Activated CD4-positive, CD25-positive, alpha-beta regulatory T cell (primary cell): ENCODE data around the gene TXNDC5.
"Not testable (repeated sequence)": the region's sequence is repeated elsewhere in the genome, so short reads cannot be mapped to it uniquely, and the experiment has no call there.

Experiments
- DNase-seq, 4 experiments: peaks; one replicate each; lab custom pipeline; 2025; lab: John Stamatoyannopoulos, UW

The TXNDC5 gene

DNA sequence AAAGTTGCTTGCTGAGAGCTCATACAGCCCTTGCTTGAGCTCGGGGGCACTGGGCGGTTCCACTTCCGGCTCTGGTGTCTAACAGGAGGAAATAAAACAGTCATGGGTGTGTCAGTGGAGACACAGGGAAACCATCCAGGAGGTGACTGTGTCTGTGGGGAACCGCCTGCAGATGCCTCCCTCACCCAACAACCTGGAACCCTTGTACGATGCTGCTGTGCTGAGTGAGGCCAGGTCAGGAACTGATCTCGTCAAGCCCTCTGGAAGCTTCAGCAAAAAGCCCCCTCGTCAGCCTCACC lies 15.5 kb downstream of the TXNDC5 start:
- no peak for DNase-seq

DNA sequence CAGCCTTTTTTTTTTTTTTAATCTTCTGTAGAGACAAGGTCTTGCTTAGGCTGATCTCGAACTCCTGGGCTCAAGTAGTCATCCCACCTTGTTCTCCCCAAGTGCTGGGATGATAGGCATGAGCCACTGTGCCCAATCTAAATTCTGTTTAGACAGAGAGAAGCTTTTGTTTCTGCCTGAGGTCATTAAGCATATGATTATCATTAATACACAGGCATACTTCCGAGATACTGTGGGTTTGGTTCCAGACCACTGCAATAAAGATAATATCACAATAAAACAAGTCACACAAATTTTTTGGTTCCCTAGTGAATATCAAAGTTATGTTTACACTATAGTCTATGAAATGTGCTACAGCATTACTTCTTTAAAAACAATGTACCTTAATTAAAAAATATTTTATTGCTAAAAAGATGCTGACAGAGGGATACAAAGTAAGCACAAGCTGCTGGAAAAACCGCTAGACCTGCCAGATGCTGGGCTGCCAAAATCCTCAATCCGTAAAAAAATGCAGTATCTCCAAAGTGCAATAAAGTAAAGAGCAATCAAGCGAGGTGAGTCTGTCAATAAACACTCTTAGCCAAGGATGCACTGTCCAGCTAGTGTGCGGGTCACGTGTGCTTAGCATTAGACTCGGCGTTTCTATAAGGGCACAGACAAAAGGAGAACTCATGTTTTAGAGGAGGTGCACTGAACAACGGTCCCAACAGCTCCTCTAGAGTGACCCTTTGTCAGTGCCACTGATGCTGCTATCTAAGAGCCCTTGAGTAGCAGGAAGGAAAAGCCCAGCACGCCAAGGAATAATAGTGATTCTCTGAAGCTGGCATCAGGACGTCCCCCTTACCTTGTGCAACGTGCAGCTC lies 16.1 kb downstream of the TXNDC5 start:
- no peak for DNase-seq

DNA sequence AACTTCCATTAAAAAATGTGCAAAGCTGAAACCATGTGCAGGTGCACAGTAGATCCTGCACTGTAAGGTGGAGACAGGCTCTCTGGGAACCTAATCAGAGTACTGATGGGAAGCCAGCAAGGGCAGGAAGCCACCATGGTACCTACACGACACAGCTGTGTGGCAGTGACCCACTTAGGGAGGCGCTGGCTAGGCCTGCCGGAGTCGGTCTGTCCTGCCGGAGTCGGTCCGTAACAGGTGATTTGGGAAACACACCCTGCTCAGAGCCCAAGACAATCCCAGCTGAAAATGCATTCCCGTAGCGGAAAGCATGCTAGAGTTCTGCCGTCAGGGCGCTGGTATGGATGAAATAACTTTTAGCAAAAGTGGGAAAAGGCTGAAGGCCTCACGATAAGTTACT lies 17.2 kb downstream of the TXNDC5 start:
- no peak for DNase-seq

- DNase-seq, result not testable (repeated sequence)
Measured at GRCh38 chr6:7892367-7892766, 18.2 kb downstream of the TXNDC5 start.

DNA sequence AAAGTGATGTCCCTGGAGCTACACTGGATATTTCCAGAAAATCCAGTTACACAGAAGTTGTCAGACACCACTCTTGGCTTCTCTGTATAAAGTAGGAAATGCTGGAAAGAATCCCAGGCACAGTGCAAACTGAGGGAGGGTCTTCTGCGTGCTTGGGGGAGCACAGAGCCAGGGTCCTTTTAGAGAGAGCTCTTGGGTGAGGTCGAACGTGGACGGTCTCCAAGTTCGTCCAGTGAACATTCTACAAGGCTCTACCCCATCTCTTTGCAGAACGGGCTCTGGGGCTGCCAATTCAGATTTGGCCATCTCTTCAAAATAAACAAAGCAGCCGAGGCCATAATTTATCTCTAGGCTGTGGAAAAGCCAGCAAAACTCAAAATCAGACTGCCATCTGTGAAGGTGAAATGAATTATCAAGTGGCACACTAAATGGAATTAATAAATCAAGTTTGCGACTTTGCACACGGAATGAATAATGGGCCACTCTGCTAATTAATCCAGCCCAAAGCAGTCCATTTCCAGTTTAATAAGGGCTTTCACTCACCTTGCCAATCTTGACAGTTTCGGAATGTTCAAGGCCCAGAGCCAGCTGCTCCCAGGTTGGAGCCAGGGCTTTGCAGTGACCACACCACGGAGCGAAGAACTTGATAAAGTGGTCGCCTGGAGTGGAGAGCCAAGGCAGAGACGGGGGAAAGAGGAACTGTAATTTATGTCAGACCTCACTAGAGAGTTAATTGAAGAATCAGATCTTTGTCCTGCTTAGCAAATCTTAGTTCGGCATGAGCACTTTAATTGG lies 19.3 kb downstream of the TXNDC5 start:
- DNase-seq, result no peak

DNA sequence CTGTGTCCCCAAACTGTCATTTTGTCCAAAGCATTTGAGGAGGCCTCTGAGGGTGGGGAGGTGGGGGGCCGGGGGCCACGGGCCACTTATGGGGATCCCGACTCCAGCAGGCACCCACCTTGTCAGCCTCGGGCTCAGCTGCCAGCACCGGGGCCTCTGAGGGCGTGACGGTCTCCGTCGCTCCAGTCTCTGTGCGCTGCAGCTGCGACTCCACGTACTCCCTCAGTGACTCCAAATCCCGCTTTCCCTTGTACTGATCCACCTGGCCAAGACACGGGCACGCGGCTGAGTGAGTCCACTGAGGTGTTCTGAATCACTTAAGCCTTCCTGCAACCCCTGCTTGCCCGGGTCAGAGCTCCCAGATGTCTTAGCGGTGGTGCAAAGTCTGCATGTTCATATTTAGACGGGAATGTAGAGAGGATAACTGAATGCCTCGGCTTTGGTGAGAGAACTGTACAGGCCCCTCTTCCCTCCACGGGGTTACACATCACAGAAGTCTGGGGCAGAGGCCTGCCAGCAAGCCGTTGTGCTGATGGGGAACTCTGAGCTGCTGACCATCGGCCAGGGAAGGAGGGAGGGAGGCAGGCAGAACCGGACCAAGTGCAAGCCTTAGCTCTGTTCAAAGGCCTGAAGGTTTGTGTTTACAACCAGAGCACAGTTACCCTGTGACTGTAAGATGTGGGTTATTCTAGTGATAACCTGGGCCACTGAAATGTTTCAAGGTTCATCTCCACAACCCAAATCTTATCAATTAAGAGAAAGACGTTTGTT lies 21.8 kb downstream of the TXNDC5 start:
- no peak for DNase-seq

- DNase-seq, result no peak
Measured at GRCh38 chr6:7887278-7887991, 23.2 kb downstream of the TXNDC5 start.

- DNase-seq, result no peak
Measured at GRCh38 chr6:7886132-7886531, 24.5 kb downstream of the TXNDC5 start.

DNA sequence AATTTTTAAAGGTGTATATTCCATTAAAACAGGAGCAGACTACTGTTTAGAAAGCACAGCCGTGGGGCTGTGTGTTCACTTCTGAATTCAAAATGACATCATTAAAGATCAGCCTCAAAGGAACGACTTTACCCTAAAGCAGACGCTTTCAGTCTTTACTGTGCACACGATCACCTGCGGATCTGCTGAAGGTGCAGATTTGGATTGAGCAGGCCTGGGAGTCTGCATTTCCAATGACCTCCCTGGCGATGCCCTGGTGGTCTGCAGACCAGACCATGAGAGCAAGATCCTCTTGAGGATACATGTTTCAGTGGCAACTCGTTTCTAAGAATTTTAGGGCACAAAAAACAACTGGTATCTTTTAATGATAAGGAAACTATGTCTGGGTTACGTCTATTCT lies 27.2 kb downstream of the TXNDC5 start:
- DNase-seq, result no peak

DNA sequence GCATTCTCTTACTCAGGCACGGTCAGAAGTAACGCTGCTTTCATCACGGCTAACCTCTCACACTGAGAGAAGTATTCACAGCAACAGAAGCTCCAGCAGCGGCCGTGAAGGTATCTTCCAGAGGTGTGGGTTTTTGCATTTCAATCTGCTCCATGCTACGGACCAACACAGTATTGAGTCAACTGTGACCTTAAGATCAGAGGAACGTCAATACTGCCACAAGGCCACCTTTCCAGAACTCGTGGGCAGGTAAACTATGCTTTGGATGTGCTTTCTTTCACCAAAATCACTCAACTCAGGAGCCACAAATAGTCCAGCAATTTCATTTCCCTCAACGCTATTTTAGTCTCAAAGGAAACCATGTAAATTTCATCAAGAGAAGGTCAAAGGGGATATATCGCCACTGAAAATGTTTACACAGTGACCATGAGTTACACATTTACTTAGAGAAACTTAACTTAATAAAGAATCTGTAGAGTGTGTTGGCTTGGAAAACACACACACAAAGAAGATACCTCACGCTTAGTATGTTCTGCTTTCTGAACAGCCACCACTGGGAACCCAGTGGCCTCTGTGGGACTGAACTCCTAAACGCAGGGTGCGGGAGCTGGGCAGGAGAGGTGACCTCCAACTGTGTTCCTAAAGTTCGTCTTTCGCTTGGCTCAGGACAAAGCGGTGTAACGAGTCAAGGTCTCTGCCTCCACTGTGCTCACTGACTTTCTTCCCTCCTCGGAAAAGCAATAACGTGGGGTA lies 27.9 kb downstream of the TXNDC5 start:
- no peak for DNase-seq

GRCh38 chr6:7881765-7882500 lies 28.7 kb downstream of the TXNDC5 start:
- DNase-seq, result no peak

DNA sequence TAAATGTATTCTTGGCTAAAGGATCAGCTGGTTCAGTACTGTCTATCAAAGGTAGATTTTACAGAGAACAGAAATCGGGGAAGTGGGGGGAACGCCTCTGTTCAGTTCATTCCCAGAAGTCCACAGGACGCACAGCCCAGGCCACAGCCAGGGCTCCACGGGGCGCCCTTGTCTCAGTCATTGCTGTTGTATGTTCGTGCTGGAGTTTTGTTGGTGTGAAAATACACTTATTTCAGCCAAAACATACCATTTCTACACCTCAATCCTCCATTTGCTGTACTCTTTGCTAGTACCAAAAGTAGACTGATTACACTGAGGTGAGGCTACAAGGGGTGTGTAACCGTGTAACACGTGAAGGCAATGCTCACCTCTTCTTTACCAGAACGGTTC lies 29.9 kb downstream of the TXNDC5 start:
- no peak for DNase-seq

DNA sequence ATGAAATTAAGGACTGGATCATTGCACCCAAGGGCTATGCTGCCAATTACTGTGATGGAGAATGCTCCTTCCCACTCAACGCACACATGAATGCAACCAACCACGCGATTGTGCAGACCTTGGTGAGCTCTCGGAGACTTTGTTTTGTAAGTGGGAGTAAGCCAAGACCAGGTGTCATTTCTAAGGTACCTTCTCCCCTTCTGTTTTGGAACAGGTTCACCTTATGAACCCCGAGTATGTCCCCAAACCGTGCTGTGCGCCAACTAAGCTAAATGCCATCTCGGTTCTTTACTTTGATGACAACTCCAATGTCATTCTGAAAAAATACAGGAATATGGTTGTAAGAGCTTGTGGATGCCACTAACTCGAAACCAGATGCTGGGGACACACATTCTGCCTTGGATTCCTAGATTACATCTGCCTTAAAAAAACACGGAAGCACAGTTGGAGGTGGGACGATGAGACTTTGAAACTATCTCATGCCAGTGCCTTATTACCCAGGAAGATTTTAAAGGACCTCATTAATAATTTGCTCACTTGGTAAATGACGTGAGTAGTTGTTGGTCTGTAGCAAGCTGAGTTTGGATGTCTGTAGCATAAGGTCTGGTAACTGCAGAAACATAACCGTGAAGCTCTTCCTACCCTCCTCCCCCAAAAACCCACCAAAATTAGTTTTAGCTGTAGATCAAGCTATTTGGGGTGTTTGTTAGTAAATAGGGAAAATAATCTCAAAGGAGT lies 30.4 kb downstream of the TXNDC5 start:
- no peak for DNase-seq

DNA sequence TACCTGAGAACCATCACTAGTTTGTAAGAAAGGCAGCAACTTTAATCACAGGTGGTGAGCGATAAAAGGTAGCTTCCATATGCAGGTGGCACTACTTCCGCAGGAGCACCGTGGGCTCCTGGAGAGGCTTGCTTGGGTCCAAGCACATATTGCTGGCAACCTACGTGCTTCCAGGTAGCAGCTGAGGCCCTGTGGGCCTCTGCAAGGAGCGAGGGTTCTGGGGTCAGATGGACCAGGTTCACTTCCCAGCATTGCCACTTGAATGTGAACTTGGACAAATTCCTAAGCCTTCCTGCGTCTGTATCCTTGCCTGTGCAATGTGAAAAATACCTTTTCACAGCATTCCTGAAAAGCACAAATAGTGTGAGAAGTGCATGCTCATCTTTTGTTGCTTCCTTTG lies 31.0 kb downstream of the TXNDC5 start:
- no peak for DNase-seq

DNA sequence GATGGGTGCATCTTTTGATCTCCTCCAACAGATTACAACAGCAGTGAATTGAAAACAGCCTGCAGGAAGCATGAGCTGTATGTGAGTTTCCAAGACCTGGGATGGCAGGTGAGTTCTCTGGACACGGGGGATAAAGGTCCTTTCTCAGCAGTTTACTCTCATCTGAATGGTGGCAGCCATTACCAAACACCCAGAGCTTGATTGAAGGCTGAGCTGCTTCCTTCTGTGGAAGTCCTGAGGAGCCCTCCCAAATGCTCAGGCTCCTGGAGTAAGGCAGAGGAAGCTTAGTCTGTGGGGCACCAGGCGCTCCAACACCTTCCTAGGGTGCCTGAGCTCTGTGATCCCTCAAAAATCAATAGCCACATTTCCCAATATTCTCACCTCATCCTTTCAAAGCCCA lies 31.5 kb downstream of the TXNDC5 start:
- DNase-seq, result no peak

DNA sequence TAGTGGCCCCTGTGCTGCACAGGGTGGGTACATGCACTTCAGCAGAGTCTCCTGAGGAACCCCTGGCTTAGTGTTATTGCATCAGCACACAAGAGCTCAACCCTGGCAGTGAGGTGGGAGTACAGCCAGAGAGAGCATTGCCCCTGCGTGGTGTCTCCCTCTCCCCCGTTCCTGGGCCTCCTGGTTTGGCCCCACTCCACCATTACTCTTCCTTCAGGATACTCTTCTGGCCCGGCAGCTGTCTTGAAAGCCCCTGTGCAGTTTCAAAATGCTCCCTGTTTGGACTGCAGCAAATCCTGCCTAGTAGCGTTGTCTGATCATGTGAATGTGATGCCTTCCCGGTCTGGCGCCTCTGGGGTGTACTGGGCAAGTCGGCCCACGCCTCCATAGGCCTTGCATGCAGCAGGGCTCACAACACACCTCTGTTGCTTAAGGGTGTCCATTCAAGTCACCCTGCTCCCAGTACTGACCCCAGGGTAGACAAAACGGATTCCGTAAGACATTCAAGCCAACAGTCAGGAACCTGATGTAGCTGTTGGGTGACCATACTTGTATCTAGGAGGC lies 32.1 kb downstream of the TXNDC5 start:
- DNase-seq, result no peak

DNA sequence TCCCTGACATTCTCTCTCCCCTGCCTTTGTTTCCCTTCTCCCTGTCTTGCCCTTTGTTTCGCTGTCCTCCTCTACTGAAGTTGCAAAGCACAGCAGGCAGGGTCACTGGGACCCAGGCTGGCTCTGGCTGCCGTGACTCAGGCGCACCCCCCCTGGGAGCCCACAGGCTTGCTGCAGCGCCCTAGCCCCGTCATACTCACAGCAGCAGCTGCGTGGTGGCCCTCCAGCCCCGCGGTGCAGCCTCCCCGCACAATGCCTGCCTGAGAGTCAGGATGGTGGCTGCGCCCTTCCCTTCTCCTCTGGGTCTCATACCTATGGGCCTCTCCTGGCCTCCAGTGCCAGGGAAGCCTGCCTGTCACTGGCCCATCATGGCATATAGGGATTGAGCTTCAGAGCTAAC lies 41.7 kb downstream of the TXNDC5 start:
- no peak for DNase-seq

DNA sequence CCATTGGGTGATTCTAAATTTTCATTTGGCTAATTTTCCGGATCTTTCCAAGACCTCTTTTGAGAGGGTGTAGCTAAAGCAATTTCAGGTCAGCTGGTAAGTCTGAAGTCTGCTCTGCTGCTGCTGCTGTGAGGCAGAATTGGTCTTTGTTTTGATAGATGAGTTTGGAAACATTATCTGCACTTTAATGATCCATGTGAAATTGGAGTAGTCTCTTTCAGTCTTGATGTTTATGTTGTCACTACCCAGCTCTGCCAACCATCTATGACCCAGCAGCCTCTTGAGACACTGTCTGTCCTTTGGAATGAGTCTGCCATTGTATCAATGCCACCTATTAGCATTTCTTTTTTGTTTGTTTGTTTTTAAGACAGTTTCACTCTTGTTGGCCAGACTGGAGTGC lies 44.1 kb downstream of the TXNDC5 start:
- DNase-seq, result no peak

- no peak for DNase-seq
Measured at GRCh38 chr6:7865781-7866180, 44.8 kb downstream of the TXNDC5 start.

- DNase-seq, result no peak
Measured at GRCh38 chr6:7859591-7859990, 51.0 kb downstream of the TXNDC5 start.
